Cardiac fibroblast (primary cell): Measurements from ENCODE around the gene COPS4.
"Not testable (repeated sequence)": the region's sequence is repeated elsewhere in the genome, so short reads cannot be mapped to it uniquely, and the experiment has no call there.

Experiments used
- DNase-seq, 2 donors: peaks; one replicate each; pipeline versions ENCODE4 v3.0.0 to v3.0.0-alpha.2; 2010; ENCODE audit warnings: low read depth in 2 of 2
- H3K4me3 ChIP-seq, 2 donors: replicated peaks in 1 of 2; 1 replicate in 1 of 2; 2 replicates in 1 of 2; pipeline ENCODE4 v1.5.1; 2011; ENCODE audit warnings: low read depth in 2 of 2, low read length in 2 of 2, mild to moderate bottlenecking in 2 of 2, moderate library complexity in 1 of 2
- TF ChIP-seq, protein P1 (sequence below): IDR thresholded peaks from one replicate; pipeline ENCODE4 v1.5.1; 2011; ENCODE audit warnings: low read depth, mild to moderate bottlenecking, low read length, inconsistent platforms

The COPS4 gene

DNA sequence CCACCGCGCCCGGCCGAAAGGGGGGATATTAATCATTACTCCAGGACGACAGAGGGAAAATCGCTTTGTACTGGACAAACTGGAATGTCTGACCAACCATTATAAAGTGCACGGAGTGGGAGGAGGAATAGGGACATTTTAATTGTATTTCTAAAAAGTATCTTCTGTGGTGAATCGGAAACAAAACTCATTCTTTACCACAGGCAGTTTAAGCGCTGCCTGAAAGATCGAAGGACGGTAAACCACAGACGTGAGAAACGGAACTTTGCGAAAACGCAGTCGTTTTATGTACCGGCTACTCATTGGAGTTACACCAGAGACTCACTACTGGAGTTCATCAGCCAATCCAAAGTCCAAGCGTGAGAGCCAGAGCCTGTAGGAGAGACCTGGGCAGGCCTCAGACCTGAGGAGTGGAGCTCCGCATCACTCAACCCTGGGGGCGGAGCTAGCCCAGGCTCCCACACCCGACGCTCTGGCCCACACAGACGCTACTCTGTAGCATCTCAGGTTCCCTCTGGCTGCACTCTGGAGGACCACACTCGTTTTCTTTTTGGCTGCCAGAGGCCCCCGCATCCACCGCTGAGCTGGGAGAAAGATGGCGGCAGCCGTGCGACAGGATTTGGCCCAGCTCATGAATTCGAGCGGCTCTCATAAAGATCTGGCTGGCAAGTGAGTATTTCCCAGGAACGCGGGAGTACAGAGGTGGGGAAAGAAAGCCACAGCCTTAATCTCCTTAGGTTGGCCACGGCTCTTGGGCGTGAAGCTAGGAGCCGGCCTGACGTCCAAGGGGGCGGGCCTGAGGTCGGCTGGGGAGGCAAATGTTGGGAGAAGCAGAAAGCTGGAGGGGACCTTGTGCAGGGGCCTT, at the start of gene COPS4:
COPS4 (plus strand) TSS at position 554 of the 865 bp plus-strand sequence; CDS start at position 596, 42 bp downstream.
- H3K4me3 ChIP-seq = peak within 1 kb of the TSS; percentile 71 to 78
- TF ChIP-seq, protein P1, sequence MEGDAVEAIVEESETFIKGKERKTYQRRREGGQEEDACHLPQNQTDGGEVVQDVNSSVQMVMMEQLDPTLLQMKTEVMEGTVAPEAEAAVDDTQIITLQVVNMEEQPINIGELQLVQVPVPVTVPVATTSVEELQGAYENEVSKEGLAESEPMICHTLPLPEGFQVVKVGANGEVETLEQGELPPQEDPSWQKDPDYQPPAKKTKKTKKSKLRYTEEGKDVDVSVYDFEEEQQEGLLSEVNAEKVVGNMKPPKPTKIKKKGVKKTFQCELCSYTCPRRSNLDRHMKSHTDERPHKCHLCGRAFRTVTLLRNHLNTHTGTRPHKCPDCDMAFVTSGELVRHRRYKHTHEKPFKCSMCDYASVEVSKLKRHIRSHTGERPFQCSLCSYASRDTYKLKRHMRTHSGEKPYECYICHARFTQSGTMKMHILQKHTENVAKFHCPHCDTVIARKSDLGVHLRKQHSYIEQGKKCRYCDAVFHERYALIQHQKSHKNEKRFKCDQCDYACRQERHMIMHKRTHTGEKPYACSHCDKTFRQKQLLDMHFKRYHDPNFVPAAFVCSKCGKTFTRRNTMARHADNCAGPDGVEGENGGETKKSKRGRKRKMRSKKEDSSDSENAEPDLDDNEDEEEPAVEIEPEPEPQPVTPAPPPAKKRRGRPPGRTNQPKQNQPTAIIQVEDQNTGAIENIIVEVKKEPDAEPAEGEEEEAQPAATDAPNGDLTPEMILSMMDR = peak; percentile 59
- peak; percentile 100 for DNase-seq

DNA sequence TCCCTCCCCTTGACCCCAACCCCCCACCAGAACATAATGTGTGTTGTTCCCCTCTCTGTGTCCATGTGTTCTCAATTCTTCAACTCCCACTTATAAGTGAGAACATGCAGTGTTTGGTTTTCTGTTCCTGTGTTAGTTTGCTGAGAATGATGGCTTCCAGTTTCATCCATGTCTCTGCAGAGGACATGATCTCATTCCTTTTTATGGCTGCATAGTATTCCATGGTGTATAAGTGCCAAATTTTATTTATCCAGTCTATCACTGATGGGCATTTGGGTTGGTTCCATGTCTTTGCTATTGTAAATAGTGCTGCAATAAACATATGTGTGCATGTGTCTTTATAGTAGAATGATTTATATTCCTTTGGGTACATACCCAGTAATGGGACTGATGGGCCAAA, 47.5 kb upstream of the COPS4 start:
- DNase-seq, H3K4me3 ChIP-seq: not testable (repeated sequence)

DNA sequence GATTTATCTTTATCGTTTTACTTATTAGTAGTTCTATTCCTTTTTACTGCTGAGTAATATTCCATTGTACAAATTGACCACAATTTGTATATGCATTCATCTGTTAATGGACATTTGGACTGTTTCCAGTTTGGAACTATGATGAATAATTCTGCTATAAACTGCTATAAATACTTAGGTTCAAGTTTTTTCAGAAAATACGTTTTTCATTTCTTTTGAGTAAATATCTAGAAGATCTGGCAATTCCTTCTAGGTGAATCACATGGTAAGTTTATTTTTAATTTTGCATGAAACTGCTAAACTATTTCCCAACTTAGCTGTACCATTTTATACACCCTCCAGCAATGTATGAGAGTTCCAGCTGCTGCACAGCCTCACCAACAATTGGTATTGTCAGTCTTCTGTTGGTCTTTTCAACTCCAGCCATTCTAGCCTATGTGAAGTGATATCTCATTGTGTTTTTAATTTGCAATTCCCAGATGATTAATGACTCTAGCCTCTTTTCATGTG, 46.6 kb upstream of the COPS4 start:
- DNase-seq = peak; percentile 26 to 76
- H3K4me3 ChIP-seq = no peak overlapping the region
- TF ChIP-seq, protein P1 = no peak

DNA sequence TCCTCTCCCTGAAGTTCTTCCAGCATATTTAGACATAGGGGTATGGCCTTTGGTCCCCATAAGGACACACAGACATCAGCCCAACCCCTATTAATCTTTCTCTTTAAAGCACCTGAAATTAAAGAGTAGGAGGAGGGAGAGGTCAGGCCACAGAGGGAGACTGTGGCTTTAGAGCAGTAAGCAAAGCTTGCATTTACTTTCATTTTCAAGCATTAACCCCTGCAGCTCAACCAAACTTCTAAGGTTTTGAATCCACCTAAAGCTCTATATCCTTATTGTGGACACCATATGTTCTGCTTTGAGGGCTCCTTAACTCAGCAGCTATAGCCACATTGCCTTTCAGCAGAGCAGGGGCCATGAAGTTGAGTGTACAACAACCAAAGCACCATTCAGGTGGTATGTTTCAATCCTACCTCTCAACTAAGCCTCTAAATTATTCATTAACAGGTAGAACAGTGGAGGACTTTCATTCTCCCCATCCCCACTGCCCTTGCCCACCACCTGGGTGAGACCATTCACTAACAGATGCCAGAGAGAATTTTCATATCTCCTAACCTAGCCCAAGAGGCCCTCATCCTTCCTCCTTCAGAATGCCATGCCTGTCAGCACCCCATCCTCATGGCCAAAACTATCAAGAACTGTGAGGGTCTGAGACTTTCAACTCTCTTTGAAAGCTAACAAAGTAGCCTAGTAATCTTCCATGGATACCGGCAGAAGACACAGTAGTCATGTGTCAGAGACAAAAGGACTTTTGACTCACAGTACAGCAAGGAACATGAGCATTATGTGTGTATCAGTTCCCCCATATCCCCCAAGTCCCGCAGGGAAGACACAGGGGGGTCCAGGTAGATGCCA, 45.2 kb upstream of the COPS4 start:
- no peak overlapping the region for H3K4me3 ChIP-seq
- DNase-seq = no peak
- TF ChIP-seq, protein P1 = no peak

DNA sequence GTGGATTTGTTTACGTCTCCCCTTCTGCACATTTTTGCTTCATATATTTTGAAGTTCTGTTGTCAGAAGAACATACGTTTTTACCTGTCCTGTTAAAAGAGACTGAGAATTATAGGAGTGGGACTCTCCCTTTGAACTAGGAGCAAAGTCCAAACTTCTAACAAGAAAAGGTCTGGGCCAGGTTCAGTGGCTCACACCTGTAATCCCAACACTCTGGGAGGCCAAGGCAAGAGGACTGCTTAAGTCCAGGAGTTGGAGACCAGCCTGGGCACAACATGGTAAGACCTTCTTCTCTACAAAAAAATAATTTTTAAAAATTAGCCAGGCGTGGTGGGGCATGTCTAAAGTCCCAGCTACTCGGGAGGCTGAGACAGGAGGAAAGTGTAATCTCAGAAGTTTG, 40.1 kb upstream of the COPS4 start:
- TF ChIP-seq, protein P1 = no peak
- DNase-seq = no peak

DNA sequence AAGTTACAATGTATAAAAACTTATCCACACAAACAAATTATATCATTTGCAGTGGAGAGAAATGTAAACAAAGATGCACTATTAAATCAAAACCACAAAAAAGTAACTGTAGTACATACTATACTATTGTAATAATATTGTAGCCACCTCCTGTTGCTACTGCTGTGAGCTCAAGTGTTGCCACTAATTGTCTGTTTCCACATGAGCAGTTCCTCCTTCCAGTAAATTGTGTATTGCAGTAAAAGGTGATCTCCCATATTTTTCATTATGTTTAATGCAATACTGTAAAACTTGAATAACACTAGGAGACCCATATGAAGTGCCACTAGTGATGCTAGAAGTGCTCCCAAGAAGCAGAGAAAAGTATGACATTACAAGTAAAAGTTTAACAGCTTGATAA, 36.1 kb upstream of the COPS4 start:
- H3K4me3 ChIP-seq = no peak overlapping the region
- TF ChIP-seq, protein P1 = no peak
- DNase-seq = no peak

More for the DNA sequence above, 40.1 kb upstream of the COPS4 start:
- H3K4me3 ChIP-seq = no peak overlapping the region

DNA sequence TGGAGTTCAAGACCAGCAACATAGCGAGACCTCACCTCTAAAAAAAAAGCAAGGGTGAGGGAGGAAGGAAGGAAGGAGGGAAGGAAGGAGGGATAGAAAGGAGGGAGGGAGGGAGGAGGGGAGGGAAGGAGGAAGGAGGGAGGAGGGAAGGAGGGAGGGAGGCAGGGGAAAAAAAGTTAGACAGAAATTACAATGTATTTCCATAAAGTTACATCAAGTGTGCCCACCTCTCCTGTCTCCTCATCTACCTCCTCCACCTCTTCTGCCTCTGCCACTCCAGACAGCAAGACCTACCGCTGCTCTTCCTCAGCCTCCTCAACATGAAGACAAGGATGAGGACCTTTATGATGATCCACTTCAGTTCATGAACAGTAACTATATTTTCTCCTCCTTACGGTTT, 32.7 kb upstream of the COPS4 start:
- no peak for DNase-seq
- TF ChIP-seq, protein P1 = no peak
- H3K4me3 ChIP-seq = no peak overlapping the region

DNA sequence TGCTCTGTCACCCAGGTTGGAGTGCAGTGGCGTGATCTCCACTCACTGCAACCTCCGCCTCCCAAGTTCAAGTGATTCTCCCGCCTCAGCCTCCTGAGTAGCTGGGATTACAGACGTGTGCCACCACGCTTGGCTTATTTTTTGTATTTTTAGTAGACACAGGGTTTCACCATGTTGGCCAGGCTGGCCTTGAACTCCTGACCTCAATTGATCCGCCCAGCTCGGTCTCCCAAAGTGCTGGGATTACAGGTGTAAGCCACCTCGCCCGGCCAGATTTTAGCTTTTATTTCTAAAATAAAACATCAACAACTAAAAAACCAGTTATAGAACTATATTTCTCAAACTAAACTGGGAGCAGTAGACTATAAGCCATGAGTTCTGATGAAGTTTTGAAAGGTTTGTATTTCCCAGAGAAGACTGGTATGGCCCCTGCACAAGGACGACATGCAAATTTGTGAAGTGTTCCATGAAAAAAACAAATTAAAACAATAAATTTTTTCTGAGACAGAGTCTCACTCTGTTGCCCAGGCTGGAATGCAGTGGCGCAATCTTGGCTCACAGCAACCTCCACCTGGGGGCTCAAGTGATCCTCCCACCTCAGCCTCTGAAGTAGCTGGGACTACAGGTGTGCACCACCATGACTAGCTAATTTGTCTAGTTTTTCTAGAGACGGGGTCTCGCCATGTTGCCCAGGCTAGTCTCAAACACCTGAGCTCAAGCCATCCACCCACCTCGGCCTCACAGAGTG, 31.8 kb upstream of the COPS4 start:
- H3K4me3 ChIP-seq, DNase-seq: not testable (repeated sequence)
